Liver (tissue), 9 donors: Measurements from ENCODE around the gene ALKBH4. TPM values are rescaled to one million over a fixed set of nuclear protein-coding genes. Genes with fewer than 3 reads are reported as not detected.

Experiments used
- DNase-seq: peaks from one replicate; pipeline ENCODE4 v3.0.0-alpha.2; 2017; ENCODE audit warnings: low spot score
- H3K27ac ChIP-seq, 2 donors: one replicate each; pipeline ENCODE4 v1.7.0; 2013; ENCODE audit warnings: inconsistent platforms in 2 of 2, low read length in 2 of 2, control low read depth in 1 of 2, low read depth in 1 of 2, mild to moderate bottlenecking in 1 of 2
- H3K27me3 ChIP-seq, 4 donors: one replicate each; pipeline versions ENCODE4 v1.6.1 to v1.7.0; 2013; ENCODE audit warnings: low read length in 3 of 4, inconsistent platforms in 1 of 4, mild to moderate bottlenecking in 1 of 4, moderate library complexity in 1 of 4; ENCODE audit not compliant: control insufficient read depth in 4 of 4, insufficient read depth in 4 of 4
- H3K36me3 ChIP-seq, 4 donors: one replicate each; pipeline versions ENCODE4 v1.6.1 to v1.7.0; 2013; ENCODE audit warnings: low read length in 3 of 4, mild to moderate bottlenecking in 3 of 4, low read depth in 1 of 4, moderate library complexity in 1 of 4; ENCODE audit not compliant: control insufficient read depth in 4 of 4, insufficient read depth in 3 of 4
- H3K4me1 ChIP-seq, 4 donors: one replicate each; pipeline versions ENCODE4 v1.6.1 to v1.7.0; 2013; ENCODE audit warnings: low read length in 3 of 4, mild to moderate bottlenecking in 3 of 4, moderate library complexity in 1 of 4; ENCODE audit not compliant: control insufficient read depth in 4 of 4, insufficient read depth in 4 of 4
- H3K4me3 ChIP-seq, 3 donors: one replicate each; pipeline versions ENCODE4 v1.6.1 to v1.7.0; 2013; ENCODE audit warnings: low read length in 3 of 3, control low read depth in 1 of 3, low read depth in 1 of 3, mild to moderate bottlenecking in 1 of 3
- H3K9ac ChIP-seq, 2 donors: one replicate each; pipeline ENCODE4 v1.7.0; 2013; ENCODE audit warnings: low read length in 2 of 2, mild to moderate bottlenecking in 2 of 2, moderate library complexity in 2 of 2, control low read depth in 1 of 2, low read depth in 1 of 2
- H3K9me3 ChIP-seq, 4 donors: one replicate each; pipeline versions ENCODE4 v1.6.1 to v1.7.0; 2013; ENCODE audit warnings: low read length in 3 of 4; ENCODE audit not compliant: control insufficient read depth in 4 of 4
- ATF3 ChIP-seq: IDR thresholded peaks from 2 replicates; pipeline ENCODE4 v1.6.1; 2016; ENCODE audit warnings: antibody characterized with exemption
- CTCF ChIP-seq: fragments of 150-350 bp; IDR thresholded peaks from 2 replicates; pipeline ENCODE4 v1.5.1; 2017; ENCODE audit warnings: improper control_type of control experiment, low read depth, low read length; ENCODE audit not compliant: missing input control
- EGR1 ChIP-seq, 2 donors: IDR thresholded peaks; 2 replicates each; pipeline ENCODE4 v1.6.1; 2016 to 2018; ENCODE audit warnings: antibody characterized with exemption in 2 of 2, low read depth in 2 of 2
- FOXA1 ChIP-seq: IDR thresholded peaks from 2 replicates; pipeline ENCODE4 v1.6.1; 2016; ENCODE audit warnings: antibody characterized with exemption
- FOXA2 ChIP-seq: IDR thresholded peaks from 2 replicates; pipeline ENCODE4 v1.6.1; 2016; ENCODE audit warnings: antibody characterized with exemption
- GABPA ChIP-seq, 2 donors: IDR thresholded peaks in 1 of 2; conservative IDR thresholded peaks in 1 of 2; 2 replicates each; pipeline ENCODE4 v1.6.1; 2016; ENCODE audit warnings: antibody characterized with exemption in 2 of 2, mild to moderate bottlenecking in 1 of 2, moderate library complexity in 1 of 2
- HNF4A ChIP-seq, 2 donors: conservative IDR thresholded peaks; 2 replicates each; pipeline ENCODE4 v1.6.1; 2016; ENCODE audit warnings: antibody characterized with exemption in 2 of 2, mild to moderate bottlenecking in 2 of 2
- HNF4G ChIP-seq: IDR thresholded peaks from 2 replicates; pipeline ENCODE4 v1.6.1; 2016; ENCODE audit warnings: antibody characterized with exemption
- JUND ChIP-seq, 2 donors: IDR thresholded peaks; 2 replicates each; pipeline ENCODE4 v1.6.1; 2016; ENCODE audit warnings: antibody characterized with exemption in 2 of 2
- MAX ChIP-seq: IDR thresholded peaks from 2 replicates; pipeline ENCODE4 v1.6.1; 2016; ENCODE audit warnings: antibody characterized with exemption
- NR2F2 ChIP-seq: IDR thresholded peaks from 2 replicates; pipeline ENCODE4 v1.6.1; 2016; ENCODE audit warnings: antibody characterized with exemption
- RAD21 ChIP-seq, 2 donors: IDR thresholded peaks; 2 replicates each; pipeline ENCODE4 v1.6.1; 2016; ENCODE audit warnings: antibody characterized with exemption in 2 of 2, mild to moderate bottlenecking in 2 of 2
- REST ChIP-seq: IDR thresholded peaks from 2 replicates; pipeline ENCODE4 v1.6.1; 2016; ENCODE audit warnings: antibody characterized with exemption, mild to moderate bottlenecking
- SP1 ChIP-seq: IDR thresholded peaks from 2 replicates; pipeline ENCODE4 v1.6.1; 2018; ENCODE audit warnings: antibody characterized with exemption, mild to moderate bottlenecking
- TAF1 ChIP-seq: conservative IDR thresholded peaks from 2 replicates; pipeline ENCODE4 v1.6.1; 2016; ENCODE audit warnings: antibody characterized with exemption, mild to moderate bottlenecking
- YY1 ChIP-seq: IDR thresholded peaks from 2 replicates; pipeline ENCODE4 v1.6.1; 2016; ENCODE audit warnings: antibody characterized with exemption, mild to moderate bottlenecking
- ZBTB33 ChIP-seq: IDR thresholded peaks from 2 replicates; pipeline ENCODE4 v1.6.1; 2016; ENCODE audit warnings: antibody characterized with exemption
- WGBS: extraction: QIAGEN DNeasy Blood & Tissue Kit; methylation state at CpG from one replicate; pipeline ENCODE4 v1.1.7; 2013; 5-methylcytosine and 5-hydroxymethylcytosine counted together
- polyA plus RNA-seq, 2 donors: library from polyadenylated mRNA; stranded (reverse) in 1 of 2; unstranded in 1 of 2; fragments of 200-250 nt in 1 of 2; fragments of >200 nt in 1 of 2; fragmentation: Nextera tagmentation in 1 of 2; extraction: Ambion mirVana in 1 of 2; gene quantifications; one replicate each; pipeline versions ENCODE4 v1.2.1 to v1.2.3, GENCODE V29; 2013 to 2015
- total RNA-seq, 2 donors: library from RNA; depleted of rRNA; stranded (reverse); fragments of >200 nt; gene quantifications; one replicate each; pipeline ENCODE4 v1.2.3, GENCODE V29; 2014
- donor health status: healthy.
- donor health status: healthy.
- donor health status: healthy.
- donor health status: healthy.
- donor health status: healthy.

ALKBH4 gene
- total and polyA plus RNA-seq, 4 donors: 5.7 to 8.7 (median 6.9) TPM

GRCh38 chr7:102466097-102466496, 1.4 kb upstream of the ALKBH4 start:
- H3K36me3 ChIP-seq: no peaks in the 10 kb centered on the region
- TF ChIP-seq REST (no peak), HNF4A (conservative IDR thresholded peaks at IDR 0.05) (no peak), JUND (IDR thresholded peaks at IDR 0.05) (no peak), ATF3 (no peak), NR2F2 (no peak), FOXA2 (no peak), SP1 (no peak), MAX (no peak), CTCF (no peak), GABPA (IDR thresholded peaks at IDR 0.05 in 1 of 2, conservative IDR thresholded peaks at IDR 0.05 in 1 of 2) (no peak), HNF4G (no peak), TAF1 (no peak), YY1 (no peak), FOXA1 (no peak), ZBTB33 (no peak), RAD21 (IDR thresholded peaks at IDR 0.05) (no peak), EGR1 (IDR thresholded peaks at IDR 0.05; ENCODE audit: low read depth in 2 of 2) (no peak)
- WGBS: 96% methylated on average over 7 of the region's 7 CpGs
- DNase-seq: no peak
- no peak overlapping the region for H3K27ac ChIP-seq
- H3K9ac ChIP-seq: no peak overlapping the region
- no peaks in the 10 kb centered on the region for H3K27me3 ChIP-seq
- no peaks in the 10 kb centered on the region for H3K9me3 ChIP-seq
- peaks cover 14 to 60% (median 54%) of the 10 kb centered on the region in 4 donors for H3K4me1 ChIP-seq
- H3K4me3 ChIP-seq: no peak overlapping the region
